GM12892 (cell line): Measurements from ENCODE around the gene MRPS30.

Source experiments
- POLR2A ChIP-seq: IDR thresholded peaks from 2 replicates; pipeline ENCODE4 v1.6.1; 2011; ENCODE audit warnings: low read depth, low read length, control low read depth
- POLR2AphosphoS5 ChIP-seq: IDR thresholded peaks from 2 replicates; pipeline ENCODE4 v1.6.1; 2011; ENCODE audit warnings: low read depth, low read length, control low read depth

DNA sequence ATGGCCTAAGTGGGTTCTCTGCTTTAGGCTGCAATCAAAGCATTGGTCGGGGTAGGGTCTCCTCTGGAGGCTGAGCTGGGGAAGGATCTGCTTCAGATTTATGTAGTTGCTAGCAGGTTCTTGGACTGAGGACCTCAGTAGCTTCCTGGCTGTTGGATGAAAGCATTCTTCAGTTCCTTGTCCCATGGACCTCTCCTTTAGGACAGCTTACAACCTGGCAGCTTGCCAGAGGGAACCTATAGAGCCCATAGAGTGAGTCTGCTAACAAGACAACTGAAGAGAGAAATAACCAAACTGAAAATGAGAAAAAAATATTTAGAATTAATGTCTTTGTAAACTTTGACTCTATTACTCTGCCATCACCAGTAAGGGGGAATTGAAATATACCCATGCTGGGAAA is 12.4 kb downstream of the MRPS30 start:
- TF ChIP-seq POLR2AphosphoS5 (no peak), POLR2A (no peak)
